Prostate gland (tissue), 2 donors: Measurements from ENCODE around the gene ENO3.

Experiments
- POLR2A ChIP-seq: fragments of 450-650 bp; IDR thresholded peaks from one replicate; pipeline ENCODE4 v1.6.1; 2016; ENCODE audit warnings: antibody characterized with exemption, mild to moderate bottlenecking
- POLR2AphosphoS5 ChIP-seq: sonication (generic); formaldehyde crosslinking; IDR thresholded peaks from one replicate; pipeline ENCODE4 v1.6.1; 2017; ENCODE audit warnings: antibody characterized with exemption
- TF ChIP-seq, protein P1 (sequence below), 4 experiments: fragments of 200-600 bp in 2 of 4; fragments of 450-650 bp in 2 of 4; sonication (generic) in 2 of 4; IDR thresholded peaks; 1 replicate in 3 of 4; 2 replicates in 1 of 4; pipeline ENCODE4 v1.5.1; 2016 to 2019; ENCODE audit warnings: antibody characterized with exemption in 4 of 4, mild to moderate bottlenecking in 2 of 4, moderate library complexity in 2 of 4

- TF ChIP-seq, protein P1, sequence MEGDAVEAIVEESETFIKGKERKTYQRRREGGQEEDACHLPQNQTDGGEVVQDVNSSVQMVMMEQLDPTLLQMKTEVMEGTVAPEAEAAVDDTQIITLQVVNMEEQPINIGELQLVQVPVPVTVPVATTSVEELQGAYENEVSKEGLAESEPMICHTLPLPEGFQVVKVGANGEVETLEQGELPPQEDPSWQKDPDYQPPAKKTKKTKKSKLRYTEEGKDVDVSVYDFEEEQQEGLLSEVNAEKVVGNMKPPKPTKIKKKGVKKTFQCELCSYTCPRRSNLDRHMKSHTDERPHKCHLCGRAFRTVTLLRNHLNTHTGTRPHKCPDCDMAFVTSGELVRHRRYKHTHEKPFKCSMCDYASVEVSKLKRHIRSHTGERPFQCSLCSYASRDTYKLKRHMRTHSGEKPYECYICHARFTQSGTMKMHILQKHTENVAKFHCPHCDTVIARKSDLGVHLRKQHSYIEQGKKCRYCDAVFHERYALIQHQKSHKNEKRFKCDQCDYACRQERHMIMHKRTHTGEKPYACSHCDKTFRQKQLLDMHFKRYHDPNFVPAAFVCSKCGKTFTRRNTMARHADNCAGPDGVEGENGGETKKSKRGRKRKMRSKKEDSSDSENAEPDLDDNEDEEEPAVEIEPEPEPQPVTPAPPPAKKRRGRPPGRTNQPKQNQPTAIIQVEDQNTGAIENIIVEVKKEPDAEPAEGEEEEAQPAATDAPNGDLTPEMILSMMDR (IDR thresholded peaks at IDR 0.05), result no peak
- TF ChIP-seq POLR2AphosphoS5 (no peak), POLR2A (no peak)
These were observed 9.7 kb upstream of the ENO3 start for GRCh38 chr17:4941319-4941610.
